H4 (cell line): Measurements from ENCODE around the gene NEK11. TPM values are rescaled to one million over a fixed set of nuclear protein-coding genes. Genes with fewer than 3 reads are reported as not detected.

Source experiments
- DNase-seq: peaks from one replicate; pipeline ENCODE4 v3.0.0-alpha.2; 2015; ENCODE audit warnings: low spot score
- total RNA-seq: library from RNA; depleted of rRNA; stranded (reverse); fragments of >200 nt; shearing (Covaris generic); gene quantifications from 2 replicates; pipeline ENCODE4 v1.2.3, GENCODE V29; 2014; rRNA removed

Gene NEK11, protein sequence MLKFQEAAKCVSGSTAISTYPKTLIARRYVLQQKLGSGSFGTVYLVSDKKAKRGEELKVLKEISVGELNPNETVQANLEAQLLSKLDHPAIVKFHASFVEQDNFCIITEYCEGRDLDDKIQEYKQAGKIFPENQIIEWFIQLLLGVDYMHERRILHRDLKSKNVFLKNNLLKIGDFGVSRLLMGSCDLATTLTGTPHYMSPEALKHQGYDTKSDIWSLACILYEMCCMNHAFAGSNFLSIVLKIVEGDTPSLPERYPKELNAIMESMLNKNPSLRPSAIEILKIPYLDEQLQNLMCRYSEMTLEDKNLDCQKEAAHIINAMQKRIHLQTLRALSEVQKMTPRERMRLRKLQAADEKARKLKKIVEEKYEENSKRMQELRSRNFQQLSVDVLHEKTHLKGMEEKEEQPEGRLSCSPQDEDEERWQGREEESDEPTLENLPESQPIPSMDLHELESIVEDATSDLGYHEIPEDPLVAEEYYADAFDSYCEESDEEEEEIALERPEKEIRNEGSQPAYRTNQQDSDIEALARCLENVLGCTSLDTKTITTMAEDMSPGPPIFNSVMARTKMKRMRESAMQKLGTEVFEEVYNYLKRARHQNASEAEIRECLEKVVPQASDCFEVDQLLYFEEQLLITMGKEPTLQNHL
- 1.2 and 3.0 TPM in 2 replicates for total RNA-seq

DNA sequence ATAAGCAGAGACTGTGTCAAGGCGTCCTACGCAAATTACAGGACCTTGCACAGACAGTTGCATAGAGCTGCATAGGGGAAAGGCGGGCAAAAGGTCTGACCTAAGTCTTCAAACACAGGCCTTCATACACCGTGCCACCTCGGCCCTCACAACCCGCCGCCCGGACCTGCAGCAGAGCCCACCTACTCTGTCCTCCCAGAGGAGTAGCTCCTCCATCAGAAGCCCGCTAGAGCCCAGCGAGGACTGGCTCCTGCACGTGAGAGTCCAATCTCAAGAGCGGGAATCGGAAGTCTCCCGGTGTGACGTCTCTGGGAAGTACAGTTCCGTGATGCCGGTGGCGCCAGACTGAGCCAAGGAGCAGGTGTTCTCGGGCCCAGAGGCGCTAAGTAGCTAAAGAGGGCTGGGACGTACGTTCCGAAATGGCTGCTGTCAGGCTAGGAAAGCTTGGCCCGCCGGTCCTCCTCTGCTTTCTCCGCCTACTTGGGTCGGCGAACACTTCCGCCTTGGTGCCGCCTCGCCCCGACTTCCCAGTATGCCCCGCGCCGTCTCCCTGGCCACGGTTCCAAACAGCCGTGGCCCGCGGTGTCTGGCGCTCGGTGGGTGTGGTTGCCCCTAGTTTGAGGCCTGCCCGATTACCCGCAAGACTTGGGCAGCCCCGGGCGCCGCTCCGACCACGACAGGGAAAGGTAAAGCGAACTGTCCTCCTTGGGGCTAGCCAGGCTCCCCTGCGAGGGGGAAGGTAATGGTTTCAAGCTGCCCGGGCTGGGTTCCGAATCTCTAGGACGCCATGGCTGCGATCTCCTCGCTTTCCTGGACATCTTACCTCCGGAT is at the start of gene NEK11, which contains the start of gene ASTE1:
NEK11 (plus strand) TSS at position 557 of the 831 bp plus-strand sequence. CDS start 2,832 bp downstream, outside the sequence.
ASTE1 (minus strand) TSS at position 505 of the 831 bp plus-strand sequence. CDS start 1,519 bp downstream, outside the sequence.
- DNase-seq, result peak; percentile 85

DNA sequence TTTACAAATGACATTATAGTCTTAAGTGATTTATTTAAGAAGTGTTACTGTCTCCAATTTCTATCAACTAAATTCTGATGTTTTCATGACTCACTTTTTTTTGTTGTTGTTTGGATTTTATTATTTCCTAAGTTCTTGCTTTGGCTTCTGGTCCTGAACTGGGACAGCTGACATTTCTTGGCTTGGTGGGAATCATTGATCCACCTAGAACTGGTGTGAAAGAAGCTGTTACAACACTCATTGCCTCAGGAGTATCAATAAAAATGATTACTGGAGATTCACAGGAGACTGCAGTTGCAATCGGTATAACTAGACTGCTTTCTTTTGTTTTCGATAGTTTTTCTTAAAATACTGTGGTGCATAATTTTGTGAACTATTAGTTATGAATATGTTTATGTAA is 47.6 kb upstream of the NEK11 start:
- DNase-seq, result no peak

DNA sequence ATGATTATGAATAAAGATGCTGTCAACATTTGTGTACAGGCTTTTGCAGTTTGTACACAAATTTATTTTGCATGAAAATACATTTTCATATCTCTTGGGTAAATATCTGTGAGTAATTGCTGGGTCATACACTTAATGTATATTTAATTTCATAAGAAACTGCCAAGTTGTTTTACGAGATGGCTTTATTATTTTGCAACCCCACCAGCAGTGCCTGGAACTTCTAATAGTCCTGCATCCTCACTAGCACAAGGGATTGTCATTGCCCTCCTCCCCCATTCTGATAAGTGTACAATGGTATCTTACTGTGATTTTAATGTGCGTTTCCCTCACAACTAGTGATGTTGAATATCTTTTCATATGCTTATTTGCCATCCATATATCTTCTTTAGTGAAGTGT is 45.2 kb upstream of the NEK11 start:
- no peak for DNase-seq

DNA sequence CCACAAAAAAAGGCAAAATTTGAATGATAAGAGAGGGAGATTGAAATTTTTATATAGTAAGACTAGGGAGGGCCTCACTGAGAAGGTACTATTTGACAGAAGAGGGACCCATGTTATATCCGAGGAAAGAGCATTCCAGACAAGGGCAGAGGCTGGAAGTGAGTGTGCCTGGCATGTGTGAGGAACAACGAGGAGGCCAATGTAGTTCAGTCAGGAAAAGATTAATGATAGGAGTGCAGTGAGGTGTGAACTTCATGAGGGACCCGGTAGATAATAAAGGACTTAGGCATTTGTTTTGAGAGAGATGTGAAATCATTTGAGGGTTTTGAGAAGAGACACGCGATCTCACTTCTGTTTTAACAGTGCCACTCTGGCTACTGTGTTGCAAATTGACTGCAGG is 36.4 kb upstream of the NEK11 start:
- DNase-seq, result no peak

DNA sequence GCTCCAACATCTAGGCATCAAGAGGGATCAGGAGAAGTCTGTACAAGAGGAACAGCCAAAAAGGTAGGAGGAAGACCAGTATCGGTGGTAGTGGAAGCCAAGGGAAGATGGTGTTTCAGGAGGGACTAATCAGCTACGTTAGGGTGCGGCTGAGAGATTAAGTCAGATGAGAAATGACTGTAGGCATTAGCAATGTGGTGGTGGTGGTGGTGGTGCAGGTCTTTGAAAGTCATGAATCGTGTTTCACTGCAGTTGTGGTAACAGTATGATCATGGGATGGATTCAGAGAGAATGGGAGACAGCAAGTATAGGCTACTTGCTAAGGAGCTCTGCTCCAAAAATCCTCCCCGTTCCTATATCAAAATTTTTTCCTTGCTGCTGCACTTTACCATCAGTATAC is 35.6 kb upstream of the NEK11 start:
- no peak for DNase-seq

DNA sequence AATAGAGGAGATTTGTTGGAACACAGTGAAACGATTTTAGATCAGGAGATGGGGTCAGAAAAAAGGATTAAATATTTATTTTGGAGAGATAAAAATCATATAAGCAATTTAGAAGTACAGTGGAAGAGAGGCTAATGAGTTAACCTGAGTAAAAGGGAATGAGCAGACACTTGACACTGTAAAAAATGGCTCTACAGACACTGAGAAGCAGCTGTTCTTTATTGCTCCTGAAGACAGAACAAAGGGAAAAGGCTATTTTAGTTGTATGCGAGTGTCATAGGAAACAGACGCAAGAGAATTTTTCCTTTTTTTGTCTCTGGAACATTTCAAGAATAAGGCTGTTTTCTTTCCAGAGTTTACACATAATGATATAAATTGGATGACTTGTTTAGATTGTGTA is 34.3 kb upstream of the NEK11 start:
- DNase-seq, result no peak

DNA sequence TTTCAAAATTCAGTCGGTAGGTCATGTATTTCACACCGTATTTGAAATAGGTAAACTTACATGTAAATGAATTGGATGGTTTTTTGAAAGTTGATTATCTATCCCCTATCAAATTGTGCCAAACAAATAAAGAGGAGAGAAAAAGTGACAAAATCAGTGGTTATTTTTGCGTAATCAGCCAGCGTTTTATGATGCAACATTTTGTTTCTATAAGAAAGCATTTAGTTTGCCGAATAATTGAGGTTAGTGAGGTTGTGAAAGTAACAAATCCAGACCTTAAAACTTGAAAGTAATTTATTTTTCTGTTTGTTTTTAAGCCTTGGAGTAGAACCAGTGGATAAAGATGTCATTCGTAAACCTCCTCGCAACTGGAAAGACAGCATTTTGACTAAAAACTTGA is 29.4 kb upstream of the NEK11 start:
- DNase-seq, result peak; percentile 29

DNA sequence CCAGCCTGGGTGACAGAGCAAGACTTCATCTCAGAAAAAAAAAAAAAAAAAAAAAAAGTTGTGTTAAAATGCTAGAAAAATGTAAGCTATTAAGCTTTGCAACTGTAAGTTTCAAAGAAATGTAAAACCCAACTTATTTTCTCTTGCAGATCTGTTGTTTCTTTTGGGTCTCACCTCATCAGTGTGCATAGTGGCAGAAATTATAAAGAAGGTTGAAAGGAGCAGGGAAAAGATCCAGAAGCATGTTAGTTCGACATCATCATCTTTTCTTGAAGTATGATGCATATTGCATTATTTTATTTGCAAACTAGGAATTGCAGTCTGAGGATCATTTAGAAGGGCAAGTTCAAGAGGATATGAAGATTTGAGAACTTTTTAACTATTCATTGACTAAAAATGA is 25.6 kb upstream of the NEK11 start:
- no peak for DNase-seq

DNA sequence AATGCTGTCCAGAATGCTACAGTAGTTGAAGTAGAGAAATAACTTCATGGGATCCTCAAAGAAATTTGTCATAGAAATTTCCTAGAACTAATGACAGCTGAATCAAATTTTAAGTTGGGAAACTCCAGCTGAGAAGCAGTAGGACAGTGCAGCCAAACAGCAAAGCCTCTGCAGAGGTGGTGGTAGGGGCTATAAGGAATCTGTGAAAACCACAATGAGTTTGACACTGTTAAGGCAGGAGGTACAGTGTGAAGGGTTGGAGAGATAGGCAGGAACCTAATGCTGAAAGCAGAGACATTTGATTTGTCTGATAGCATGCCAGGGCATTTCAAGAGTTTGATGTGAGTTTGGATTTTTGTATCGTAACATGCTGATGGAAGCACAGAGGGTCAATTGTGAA is 22.1 kb upstream of the NEK11 start:
- no peak for DNase-seq

DNA sequence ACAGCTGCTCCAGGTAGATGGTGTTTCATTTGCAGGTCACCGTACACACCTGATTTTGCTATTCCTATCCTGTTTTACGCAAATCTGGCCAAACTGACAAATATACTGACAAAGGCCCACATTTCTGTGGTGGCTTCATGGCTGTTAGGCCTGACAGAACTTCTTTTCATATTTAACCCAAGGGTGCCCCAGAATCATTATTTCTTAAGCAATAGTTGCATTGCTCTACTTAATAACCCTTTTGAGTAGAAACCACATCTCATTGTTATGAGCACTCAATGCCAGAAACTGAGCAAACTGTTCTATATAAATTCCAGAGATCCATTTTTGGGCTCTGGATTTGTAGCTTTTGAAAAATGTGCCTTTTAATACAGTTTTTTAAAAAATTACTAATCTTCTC is 19.4 kb upstream of the NEK11 start:
- no peak for DNase-seq

DNA sequence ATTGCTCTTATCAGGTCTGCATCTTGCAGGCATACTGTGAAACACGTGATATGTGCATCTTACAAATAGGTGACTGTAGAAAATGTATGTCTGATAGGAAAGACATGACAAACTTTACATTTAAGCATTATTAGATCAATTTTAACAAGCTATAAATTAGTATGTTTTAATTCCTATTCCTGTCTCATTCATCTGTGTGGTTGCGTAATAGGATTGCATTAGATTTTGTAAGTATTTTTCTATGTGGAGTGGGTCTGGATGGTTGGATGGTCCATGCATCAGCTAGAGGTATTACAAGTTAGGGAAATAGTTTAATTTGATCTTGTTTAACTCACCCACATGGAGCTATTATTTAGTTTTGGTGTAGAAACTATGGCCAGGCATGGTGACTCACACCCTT is 18.9 kb upstream of the NEK11 start:
- no peak for DNase-seq

DNA sequence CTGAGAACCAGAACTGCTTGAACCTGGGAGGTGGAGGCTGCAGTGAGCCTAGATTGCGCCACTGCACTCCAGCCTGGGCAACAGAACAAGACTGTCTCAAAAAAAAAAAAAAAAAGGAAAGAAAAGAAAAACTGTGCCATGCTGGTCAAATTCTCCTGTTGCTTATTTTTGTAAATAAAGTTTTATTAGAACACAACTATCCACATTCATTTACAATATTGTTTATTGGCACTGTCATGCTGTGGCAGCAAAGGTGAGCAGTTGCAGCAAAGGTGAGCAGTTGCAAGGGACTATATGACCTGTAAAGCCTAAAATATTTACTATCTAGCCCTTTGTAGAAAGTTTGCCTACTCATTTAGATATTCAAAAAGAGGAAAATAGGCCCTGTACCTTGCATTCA is 18.4 kb upstream of the NEK11 start:
- no peak for DNase-seq

DNA sequence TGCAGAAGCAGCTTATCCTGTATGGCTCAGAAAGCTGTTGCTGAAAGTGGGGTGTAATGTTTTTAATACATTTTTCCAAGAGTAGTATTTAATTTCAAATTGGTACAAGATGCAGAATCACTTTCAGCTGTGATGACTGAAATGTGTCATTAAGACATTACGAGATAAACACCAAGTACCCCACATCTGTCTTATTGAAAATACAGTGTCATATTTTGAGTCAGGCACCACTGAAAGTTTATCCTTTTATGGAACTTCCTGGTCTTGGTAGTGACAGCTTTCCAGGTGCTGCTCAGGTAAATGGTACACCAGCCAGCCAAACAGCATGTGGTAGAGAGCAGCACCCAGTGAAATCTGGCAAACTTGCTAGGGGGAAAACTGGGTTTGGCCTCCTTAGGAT is 17.0 kb upstream of the NEK11 start:
- DNase-seq, result no peak

DNA sequence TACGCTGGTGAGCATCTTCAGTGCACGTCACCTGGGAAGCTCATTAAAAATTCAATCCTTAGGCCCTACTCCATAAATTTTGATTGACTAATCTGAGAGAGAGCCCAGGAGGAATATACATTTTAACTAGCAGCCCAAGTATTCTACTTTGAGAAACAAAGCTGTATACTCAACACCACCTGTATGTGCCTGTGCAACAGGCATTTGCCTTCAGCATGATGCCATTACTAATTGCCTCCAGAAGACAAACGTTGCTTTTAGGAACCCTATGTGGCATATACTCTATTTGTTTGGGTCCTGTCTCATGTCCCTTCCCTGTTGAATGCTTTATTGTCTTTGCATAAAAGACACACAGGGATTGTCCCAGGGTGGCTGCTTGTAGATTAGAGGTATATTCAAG is 7.7 kb upstream of the NEK11 start:
- DNase-seq, result no peak

DNA sequence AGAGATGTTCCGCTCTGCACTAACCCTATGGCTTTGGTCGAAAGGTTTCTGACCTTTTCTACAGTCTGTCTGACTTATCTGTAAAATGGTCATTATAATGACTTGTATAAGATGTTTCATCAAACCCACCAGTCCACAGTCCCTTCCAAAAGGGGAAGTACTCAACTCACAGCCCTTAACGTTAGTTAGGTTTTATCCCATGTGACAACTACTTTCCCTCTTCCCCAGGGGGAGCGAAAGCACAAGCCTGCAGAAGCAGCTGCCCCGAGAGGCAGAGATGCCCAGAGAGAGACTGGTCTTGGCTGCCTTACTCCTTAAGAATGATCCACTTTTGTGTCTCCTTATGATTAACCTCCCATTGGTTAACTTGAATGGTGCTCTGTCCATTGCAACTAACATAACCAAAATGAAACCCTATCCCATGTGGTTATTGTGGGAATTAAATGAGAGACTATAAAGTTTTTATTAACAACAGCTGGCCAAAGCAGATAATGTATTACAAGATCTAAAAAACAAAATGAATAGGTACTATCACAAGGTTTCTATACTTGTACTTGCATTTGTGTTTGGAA is 6.5 kb upstream of the NEK11 start:
- no peak for DNase-seq

DNA sequence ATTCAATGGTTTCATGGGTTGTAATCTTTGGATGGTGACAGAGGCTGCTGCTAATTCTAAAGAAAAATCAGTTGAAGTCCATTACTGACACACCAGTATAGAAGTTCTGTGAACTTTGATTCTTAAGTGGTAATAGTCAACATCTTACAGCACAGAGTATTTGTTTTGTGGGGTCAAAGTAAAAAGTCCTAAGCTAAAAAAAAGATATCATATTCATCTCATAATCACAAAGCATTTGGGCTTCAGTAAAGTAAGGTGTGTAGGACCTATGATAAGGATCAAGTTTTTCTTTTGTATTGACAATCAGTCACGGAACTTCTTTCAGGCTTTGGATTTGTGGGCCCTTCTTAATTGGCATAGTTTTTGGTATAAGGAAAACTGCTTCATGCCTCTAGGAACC is 1.1 kb upstream of the NEK11 start:
- no peak for DNase-seq

DNA sequence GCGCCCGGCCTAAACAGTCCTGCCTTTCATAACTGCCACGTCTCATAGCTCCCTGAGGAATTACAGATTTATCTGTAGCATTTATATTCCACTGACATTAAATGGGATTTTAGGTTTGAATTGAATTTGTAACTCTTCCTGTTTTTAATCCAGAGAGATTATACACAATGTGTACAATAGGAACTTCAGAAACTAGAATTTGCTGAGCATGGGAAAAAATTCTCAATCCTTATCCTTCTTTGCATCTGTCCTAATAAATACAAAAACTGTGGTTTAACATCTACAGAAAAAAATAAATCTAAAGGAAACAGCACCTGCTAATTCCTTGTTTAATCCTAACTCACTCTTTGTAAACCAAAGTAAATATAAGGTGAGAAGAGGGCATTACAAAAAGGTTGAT is 2.2 kb downstream of the NEK11 start:
- no peak for DNase-seq

DNA sequence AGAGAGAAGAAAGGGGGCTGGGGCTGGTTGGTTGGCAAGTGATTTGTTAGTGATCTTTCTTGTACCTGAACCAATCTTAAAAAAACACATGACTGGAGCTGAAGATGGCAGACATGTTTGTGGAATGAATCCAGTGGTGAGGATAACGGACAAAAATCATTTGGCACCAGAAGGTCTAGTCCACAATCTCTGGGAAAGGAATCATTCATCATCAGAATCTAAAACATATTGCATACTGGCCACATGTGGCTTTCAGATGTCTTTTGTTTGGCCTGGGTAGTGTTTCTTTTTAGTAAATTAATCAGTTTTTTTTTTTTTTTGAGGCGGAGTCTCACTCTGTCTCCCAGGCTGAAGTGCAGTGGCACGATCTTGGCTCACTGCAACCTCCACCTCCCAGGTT is 5.0 kb downstream of the NEK11 start:
- no peak for DNase-seq

DNA sequence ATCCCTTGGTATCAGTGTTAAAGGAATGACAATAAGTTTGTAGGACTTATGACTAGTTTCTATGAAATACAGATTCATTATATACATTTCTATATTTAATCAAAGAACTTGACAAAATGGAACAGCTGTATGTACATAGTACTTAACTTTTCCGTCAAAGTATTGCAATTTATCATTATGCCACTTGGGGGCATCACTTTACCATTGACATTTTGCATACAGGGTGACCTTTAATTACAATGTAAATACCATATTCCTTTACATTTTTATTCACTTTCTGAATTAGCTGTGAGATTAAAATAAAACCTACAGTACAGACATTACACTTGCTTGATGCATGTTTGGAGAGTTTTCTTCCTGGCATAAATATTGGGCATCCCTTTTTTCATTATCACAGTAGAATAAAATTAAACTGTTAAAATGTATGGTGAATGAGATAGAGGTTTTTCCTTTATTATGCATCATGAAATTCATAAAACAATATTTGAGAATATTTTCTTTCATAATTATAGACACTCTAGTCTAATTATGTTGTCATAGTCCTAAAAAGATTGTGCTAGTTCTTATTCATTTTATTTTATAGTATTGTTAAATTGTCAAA is 6.9 kb downstream of the NEK11 start:
- DNase-seq, result peak; percentile 40

DNA sequence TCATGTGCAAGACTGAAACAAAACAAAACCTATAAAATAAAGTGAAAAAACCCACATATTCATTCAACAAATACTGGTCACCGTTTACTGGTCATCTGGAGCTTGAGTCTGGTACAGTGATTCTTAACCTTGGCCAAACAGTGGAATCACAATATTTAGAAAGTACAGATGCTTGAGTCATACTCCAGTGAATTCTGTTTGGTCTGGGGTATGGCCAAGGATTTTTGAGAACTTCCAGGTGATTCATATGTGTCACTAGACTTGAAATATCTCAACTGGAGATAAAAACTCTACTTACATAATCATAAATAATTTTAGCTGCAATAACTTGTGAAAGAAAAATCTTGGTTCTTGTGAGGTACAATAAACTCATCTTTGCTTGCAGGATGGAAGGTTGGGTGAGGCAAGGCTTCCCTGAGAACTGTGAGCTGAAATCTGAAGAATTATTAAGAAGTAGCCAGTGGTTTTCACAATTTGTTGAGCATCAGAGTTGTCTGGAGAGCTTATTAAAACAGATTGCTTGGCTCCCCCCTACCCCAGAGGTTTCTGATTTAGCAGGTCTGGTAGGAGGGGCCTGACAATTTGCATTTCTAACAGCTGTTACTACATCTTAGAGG is 9.6 kb downstream of the NEK11 start:
- no peak for DNase-seq

DNA sequence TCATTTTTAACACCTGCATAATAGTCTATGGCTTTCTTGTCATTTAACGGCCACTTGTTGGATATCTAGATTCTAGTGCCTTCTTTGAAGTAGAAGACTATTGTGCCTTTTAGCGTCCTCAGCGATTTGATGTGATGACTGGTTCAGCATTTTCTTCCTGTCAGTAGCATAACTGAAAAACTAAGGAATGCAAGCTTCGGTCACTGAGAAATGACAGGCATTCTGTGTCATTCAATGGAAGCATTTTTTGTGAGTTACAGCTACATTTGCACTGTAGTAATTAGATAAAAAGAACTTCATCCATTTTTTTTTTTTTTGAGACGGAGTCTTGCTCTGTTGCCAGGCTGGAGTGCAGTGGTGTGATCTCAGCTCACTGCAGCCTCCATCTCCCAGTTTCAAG is 10.3 kb downstream of the NEK11 start:
- no peak for DNase-seq
